HG02870 (cell line): ENCODE data around the gene GHRHR.

Source experiments
- ATAC-seq: cut with Tn5 transposase; IDR thresholded peaks from one replicate; pipeline ENCODE4 v1.9.1; 2021; ENCODE audit warnings: mild to moderate bottlenecking, moderate library complexity; ENCODE audit not compliant: unreplicated experiment

GHRHR gene

DNA sequence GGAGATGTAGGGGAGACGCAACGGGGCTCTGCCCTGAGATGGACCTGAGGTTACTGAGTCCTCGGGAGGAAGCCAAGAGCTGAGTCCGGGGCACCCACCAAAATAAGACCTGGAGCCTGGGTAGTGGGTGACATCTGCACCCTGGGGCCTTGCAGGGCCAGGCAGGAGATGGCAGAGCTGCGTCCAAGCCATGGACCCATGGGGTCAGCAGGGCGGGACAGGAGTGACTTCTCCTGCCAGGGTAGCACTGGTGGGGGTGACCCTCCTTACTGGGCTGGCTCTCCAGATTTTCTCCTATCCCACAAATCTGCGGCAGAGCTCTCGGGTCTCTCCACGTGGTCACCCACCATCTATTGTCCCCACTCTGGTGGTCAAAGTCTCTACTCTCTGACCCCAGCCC, 2.1 kb downstream of the GHRHR start:
- ATAC-seq = no peak

DNA sequence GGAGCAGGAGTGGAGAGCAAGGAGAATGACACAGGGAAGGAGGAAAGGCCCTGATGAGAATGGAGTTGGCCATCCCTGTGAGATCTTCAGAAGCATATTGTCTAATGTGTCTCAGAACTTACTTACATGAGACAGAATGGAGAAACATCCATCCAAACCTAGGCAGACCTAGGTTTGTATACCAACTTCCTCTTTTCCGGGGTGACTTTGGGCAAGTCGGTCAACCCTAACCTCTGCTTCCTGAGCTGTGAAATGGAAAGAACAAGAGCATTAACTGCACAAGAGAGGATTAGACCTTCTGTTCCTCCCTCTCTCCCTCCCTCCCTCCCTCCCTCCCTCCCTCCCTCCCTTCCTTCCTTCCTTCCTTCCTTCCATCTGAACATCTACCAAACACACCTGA, 4.5 kb downstream of the GHRHR start:
- no peak for ATAC-seq

DNA sequence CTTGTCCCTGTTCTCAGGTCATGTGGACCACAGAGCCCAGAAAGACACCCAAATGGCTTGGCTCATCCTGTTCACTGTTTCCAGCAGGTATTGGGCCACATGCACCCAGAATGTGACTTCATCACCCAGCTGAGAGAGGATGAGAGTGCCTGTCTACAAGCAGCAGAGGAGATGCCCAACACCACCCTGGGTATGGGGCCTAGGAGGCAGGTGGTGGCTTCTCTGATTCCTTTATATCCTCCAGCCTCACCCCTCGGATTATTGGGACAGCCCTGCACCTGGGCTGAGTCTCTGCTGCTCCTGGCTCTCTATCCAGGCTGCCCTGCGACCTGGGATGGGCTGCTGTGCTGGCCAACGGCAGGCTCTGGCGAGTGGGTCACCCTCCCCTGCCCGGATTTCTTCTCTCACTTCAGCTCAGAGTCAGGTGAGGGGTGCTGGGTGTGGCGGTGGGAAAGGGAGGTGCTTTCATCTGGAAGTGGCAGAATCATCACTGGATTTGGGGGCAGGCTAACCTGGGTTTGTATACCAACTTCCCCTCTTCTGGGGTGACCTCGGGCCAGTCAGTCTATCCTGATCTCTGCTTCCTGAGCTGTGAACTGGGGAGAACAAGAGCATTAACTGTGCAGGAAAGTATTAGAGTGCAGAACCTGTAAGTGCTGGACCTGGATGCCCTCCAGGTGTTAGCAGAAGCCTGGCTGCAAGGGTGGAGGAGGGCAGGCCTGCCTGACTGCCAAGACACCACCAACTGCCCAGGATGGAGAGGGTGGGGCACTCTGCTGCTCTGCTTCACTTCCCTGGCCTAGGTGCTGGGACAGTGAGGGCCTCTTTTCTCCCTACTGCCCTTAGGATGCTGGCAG, 5.2 kb downstream of the GHRHR start:
- no peak for ATAC-seq

DNA sequence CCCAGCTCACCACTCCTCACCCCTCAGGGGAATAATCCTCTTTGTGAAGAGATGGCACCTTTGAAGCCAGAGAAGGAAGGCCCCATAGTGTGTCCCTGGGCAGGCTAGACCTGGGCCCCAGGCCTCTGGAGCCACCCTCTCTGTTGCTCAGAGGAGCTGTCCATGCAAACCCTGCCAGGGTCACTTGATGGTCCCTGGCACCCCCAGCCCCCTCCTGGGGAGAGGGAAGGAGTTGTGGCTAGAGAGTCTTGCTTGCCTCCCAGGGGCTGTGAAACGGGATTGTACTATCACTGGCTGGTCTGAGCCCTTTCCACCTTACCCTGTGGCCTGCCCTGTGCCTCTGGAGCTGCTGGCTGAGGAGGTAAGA, 5.8 kb downstream of the GHRHR start:
- ATAC-seq = no peak

DNA sequence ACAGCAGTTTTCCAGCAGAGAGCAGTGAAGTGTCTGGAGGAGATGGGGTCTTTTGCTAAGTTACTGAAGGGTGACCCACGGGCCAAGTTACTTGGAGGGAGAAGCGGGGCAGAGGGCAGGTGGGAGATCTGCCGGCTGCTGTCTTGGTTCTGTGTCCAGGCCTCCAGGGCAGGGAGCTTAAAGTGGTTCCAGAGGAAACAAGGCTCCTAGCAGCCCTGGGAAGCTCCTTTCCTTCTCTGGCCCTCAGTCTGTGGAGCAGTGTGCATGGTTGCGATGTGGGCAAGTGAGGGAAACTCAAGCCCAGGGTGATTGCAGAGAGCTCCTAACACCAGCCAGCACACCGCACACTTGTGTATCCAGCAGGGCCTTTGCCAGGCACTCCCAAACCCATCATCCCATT, 6.3 kb downstream of the GHRHR start:
- ATAC-seq = no peak

DNA sequence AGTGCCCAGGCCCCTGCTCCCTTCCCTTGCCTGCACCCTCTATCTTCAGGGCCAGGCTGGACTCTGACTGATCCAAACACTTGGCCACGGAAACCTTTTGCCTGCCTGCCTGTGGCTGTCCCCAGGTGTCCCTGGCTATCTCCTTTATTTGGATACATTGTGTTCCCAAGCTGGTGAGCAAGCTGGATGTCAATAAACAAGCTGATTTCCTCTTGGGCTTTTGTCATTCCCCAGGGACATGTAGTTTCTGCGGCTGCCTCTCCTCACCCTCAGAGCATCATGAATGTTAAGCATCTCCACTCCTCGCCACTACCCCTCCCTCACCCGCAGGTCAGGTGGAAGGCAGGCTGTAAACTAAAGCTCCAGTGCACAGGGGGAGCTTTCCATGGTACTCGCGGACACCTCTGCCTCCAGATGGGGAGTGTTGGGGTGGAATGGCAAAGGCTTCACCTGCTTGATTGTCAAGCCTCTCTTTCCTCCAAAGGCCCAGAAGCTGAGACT, 6.9 kb downstream of the GHRHR start:
- no peak for ATAC-seq

DNA sequence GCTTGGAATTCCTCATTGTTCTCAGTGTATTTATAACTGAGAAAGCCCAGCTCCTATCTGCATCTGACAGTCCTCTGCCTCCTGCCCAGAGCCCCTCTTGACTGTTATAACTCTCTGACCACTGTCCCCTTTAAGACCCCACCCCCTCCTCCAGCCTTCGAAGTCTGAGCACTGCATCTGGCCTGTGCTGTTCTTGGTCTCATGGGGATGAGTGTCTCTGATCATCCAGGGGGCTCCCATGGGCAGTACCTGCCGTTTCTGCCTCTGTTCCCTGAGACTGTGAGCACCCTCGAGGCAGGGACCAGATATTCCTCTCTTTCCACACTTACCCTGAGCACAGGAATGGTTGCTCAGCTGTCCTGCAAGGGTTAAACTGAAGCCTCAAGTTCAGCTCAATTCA, 7.7 kb downstream of the GHRHR start:
- ATAC-seq = no peak

DNA sequence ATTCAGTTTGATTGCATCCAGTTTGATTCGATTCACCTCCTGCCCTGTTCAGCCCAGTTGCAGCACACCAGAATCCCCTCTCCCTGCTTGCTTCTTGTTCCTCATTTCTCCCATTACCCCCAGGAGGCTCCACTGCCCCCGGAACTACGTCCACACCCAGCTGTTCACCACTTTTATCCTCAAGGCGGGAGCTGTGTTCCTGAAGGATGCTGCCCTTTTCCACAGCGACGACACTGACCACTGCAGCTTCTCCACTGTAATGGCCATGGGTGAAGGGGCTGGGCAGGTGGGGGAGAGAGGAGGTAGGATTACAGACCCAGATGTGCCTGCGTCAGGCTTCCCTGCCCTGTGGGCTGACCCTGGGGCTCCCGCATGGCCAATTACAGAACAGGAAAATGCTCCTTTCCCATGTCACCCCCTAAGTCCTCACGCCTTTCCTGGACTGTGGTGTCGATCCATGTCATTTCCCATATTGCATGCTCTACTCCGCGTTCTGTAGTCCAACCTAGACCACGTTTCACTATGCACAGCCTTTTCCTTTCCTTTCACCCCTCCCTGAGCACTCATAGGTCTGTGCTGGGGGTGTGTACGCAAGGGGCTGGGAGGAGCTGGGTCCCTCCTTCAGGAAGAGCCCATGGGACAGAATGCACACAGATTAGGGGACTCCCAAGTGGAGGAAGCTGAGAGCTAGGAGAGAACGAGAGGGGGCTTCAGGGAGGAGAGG, 8.2 kb downstream of the GHRHR start:
- ATAC-seq = no peak

DNA sequence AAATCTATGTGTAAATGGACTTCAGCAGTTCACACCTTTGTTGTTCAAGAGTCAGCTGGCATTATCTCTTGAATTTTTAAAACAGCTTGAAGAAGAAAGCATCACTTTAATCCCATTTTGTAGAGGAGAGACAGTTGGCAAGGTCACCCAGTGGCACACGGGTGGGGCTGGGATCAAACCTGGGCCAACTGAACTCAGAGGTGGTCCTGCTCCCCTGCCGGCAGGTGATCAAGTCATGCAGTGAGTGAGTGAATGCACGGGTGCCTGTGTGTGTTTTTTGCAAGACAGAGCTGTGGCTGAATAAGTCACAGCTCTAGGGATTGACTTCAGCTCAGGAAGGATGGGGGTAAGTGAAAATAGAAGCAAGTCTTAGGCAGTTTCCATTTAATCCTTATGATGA, 9.5 kb downstream of the GHRHR start:
- no peak for ATAC-seq

DNA sequence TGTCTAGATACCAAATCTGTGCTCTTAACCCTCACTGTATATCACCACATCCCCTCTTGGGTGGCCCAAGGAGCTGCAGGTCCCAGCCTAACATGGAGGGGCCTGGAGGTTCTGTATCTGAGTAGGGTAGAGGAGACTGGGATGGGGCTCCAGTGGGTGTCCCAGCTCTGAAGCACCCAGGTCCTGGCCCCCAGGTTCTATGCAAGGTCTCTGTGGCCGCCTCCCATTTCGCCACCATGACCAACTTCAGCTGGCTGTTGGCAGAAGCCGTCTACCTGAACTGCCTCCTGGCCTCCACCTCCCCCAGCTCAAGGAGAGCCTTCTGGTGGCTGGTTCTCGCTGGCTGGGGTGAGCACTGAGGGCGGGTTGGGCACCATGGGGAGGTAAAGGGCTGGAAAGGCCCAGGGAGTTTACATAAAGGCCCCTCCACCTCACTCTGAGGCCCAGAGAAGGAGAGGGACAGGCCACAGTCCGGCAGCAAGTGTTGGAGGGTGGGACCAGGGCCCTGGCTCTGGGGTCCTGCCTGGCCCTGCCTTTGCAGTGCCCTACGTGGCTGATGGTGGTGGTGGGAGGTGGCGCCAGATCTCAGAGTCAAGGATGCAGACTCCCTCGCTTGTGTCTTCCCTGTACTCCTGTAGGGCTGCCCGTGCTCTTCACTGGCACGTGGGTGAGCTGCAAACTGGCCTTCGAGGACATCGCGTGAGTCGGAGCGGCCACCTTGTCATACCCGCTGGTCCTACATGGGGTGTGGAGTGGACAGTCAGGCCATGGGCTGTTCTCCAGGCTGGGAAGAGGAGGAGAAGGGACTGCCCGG, 10.2 kb downstream of the GHRHR start:
- ATAC-seq = no peak

DNA sequence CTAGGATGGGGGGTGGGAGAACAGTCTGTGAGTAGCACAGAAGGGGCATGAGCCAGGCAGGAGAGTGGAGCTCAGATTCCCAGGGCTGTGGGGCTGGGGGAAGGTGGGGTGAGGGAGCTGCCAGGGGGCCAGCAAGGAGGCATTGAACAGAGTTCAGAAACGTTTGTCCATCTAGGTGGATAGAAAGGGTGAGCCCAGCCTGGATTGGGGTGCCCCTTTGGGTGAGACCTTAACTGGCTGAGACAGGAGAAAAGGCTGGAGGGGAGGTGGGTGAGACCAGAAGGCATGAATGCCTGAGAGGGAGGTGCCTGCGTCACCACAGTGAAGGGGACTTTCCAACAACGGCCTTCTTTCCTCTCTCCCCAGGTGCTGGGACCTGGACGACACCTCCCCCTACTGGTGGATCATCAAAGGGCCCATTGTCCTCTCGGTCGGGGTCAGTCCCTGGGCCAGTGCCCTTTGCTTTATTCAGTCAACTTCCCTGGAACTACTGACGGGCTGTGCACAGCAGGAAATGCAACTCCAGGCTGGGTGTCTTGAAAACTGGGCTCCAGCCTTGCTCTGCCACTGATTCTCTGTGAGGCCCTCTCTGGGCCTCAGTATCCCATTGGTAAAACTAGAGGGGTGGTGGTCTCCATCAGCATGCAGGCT, 11.0 kb downstream of the GHRHR start:
- peak; percentile 97 for ATAC-seq

DNA sequence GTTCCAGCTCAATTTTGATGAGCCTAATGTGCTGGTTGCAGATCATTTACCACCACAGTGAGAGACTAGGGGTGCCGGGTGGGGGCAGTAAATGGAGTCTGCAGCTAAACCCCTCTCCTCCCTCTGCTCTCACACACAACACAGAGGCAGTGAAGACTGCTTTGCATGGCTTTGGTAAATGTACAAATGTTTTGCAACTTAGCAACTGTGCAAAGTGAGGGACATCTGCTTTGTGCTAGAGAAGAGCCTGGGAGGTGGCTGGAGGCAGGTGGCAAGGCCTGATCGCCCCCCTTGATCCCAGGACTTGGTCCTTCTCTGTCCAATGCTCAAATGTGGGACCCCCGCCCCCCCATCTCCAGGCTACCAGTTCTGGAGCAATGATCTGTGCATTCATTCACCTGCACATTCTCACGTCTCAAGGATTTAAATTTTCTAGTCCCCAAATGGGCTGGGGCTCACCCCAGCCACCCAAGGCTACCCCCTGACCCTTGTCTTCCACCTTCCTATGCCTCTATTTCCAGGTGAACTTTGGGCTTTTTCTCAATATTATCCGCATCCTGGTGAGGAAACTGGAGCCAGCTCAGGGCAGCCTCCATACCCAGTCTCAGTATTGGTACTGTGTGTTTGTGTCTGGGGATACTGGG, 11.6 kb downstream of the GHRHR start:
- peak; percentile 3 for ATAC-seq

DNA sequence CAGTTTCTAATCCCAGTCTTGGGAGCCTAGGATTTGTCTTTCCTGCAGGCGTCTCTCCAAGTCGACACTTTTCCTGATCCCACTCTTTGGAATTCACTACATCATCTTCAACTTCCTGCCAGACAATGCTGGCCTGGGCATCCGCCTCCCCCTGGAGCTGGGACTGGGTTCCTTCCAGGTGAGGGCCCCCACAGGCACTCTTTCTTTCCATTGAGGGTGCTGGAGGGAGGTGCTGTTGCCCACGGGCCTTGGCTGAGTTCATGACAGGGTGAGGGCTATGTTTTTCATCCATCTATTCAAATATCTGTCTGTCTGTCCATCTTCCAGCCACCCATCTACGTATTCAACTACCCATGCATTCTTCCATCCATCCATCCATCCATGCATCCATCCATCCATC, 12.6 kb downstream of the GHRHR start:
- ATAC-seq = no peak

DNA sequence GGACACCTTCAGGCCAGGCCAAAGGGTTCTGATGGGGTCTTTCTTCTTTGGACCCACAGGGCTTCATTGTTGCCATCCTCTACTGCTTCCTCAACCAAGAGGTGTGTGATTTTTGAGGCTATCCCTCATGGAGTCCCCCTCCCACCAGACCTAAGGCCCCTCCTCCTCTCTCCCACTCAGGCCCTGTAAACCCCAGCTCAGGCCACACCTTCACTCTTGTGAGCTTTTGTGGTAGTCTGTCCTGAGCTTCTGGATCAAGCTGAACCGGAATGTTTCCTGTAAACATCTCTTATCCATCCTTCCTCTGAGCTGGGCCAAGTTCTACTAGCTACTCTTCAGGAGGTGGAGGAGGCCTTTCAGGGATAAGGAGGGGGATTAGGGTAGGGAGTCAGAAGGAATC, 13.5 kb downstream of the GHRHR start:
- ATAC-seq = no peak

DNA sequence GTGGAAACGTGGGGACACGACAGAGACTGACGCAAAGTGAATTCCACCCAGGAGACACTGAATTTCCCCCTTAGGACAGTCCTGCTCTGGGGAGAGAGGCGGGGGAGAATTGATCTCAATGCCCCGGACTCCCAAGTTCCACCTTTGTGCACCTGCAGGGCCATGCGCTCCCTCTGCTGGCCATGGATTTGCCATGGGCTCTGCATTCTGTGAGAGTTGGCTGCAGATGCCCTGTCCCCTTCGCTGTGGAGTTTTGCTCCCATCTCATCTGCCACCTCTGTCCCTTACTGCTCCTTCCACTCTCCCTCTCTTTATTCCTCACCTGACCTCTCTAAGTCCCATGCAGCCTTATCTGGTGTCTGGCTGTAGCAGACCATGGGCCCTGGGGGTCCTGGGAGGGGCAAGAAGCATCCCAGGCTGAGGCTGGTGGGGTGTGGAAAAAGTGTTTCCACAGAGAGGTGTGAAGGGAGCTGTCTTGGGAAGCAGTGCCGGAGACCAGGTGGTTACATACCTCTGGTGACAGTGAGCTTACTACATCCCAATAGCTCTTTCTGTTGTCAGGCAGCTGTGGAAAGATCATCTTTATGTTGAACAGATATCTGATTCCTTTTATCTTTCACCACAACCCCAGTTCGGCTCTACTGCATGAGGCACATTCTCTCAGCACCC, 14.3 kb downstream of the GHRHR start:
- no peak for ATAC-seq

DNA sequence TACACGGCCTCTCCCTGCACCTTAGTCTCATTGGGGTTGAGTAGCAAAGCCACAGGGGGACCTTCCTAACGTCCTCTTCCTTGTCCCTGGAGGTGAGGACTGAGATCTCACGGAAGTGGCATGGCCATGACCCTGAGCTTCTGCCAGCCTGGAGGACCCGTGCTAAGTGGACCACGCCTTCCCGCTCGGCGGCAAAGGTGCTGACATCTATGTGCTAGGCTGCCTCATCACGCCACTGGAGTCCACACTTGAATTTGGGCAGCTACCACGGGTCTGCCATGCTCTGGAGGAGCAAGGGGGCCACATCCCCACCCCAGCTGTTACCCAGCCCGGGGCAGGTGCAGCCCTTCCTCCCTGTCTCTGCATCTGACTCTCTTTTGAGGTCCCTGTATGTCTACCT, 15.3 kb downstream of the GHRHR start:
- ATAC-seq = no peak

DNA sequence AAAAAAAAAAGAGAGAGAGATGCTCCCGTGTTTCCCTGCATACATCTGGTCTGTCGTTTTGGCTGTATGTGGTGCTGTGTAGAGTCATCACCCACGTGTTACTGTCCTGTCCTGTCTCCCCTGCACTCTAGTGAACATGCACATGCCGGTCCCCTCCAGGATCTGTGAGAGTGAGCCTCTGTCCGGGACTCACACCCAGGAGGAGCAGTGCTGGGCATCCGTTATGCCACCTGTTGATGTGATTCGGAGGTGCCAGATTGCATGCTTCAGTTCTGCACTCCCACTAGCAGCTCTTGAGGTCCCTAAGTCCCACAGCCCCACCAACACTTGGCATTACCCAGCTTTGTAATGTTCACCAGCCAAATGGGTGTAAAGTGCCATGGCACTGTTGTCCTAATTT, 16.4 kb downstream of the GHRHR start:
- ATAC-seq = no peak

DNA sequence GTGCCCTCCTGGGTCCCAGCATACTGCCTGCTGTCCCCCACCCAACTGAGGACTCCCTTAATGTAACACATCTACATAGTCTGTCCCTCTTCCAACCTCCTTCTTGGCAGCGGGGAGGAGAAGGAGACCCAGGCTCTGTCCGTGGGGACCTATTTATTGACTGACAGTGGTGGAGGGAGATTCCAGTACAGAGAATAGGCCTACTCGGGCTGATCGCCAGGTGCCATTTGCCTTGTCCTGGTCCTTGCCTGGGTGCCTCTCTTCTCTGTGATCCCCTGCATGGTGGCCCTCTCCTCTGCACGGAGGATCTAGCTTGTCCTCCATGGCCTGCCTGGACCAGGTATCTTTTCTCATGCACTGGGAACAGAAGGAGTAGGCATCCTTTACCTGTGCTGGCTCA, 17.0 kb downstream of the GHRHR start:
- ATAC-seq = no peak

DNA sequence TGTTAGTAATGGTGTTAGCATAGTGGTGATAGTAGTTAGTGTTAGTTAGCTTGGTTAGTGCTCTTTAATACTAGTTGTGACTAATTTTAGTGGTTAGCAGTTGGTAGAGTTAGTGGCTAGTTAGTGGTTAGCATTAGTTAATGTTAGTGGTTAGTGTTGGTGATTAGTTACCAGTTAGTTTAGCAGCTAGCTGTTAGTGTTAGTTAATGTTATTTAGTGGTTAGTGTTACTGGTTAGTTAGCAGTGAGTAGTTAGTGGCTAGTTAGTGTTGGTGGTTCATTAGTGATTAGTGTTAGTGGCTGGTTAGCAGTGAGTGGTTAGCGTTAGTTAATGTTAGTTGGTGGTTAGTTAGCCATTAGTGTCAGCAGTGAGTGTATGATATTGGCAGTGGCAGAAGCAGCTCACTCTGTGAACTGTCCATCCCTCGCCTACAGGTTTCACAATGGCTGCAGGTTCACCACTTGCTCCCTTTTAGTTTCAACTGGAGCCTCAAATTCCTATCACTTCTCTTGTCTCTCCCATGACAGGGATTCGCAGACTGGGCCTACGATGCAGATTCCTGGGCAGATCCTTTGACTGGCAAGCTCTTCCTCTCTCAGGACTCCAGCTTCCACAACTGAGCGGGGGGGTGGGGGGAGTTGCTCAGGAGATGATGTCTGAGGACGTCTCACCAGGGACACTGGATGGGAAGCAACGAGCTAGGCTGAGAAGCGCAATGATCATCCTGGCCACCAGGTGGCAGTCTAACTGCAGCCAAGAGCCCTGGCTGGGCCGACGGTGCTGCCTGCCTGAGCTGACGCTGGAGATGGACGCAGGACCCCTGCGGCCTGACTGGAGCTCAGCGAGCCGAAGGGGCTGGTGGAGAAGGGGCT, 19.5 kb downstream of the GHRHR start:
- ATAC-seq = peak; percentile 86
